Omental fat pad (tissue), 4 donors: ENCODE results near the gene CCDC60. TPM values are rescaled to one million over a fixed set of nuclear protein-coding genes. Genes with fewer than 3 reads are reported as not detected.
"Not testable (repeated sequence)": the region's sequence is repeated elsewhere in the genome, so short reads cannot be mapped to it uniquely, and the experiment has no call there.

Experiments used
- ATAC-seq: fragments of 150-250 bp; one replicate; pipeline ENCODE4 v1.9.1; 2016; ENCODE audit warnings: mild to moderate bottlenecking, moderate library complexity; ENCODE audit not compliant: low FRiP score
- DNase-seq: peaks from one replicate; pipeline ENCODE4 v3.0.0-alpha.2; 2019; ENCODE audit warnings: low spot score
- total RNA-seq, 4 donors: library from RNA; depleted of rRNA; stranded (reverse); fragments of >200 nt; gene quantifications; one replicate each; pipeline ENCODE4 v1.1.0, GENCODE V29; 2016
- TF ChIP-seq, protein P1 (sequence below), 3 donors: fragments of 450-650 bp; IDR thresholded peaks; one replicate each; pipeline ENCODE4 v1.5.1; 2016 to 2017; ENCODE audit warnings: antibody characterized with exemption in 3 of 3, mild to moderate bottlenecking in 3 of 3, moderate library complexity in 2 of 3

Gene CCDC60
- total RNA-seq, 4 donors from 2014 or later, result not detected

DNA sequence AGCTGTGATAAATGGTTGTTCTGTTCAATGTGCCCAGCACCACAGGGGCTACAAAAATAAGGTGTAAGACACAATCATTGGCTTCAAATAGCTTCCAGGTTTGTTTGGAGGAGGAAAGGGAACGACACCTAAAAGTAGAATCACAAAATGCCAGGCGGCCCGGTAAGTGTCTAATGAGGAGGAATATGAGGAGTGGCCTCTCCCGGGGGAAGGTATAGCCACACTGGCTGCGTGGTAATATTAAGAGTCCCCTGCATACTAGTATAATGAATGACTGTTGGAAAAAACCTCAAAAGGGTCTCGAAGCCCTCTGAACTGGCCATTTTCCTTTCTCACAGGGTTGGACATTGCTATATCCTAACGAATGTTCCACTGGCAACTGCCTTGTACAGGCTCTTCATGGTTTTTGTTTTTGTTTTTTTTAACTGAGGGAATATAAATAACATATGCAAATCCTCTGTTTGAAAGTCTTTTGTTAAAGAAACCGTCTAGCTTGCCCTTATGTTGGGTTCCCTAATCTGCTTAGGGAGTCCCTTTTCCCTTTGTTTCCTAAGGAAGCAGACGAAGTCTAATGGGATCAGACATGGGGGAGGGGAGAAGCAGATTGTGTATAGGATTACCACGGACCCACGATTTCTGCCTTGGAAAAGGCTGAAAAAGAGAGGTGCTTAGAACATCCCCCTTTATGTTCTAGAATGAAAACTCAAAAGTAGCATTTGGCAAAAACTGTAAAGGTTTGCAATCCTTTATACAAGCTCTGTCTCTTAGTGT lies 4.2 kb downstream of the CCDC60 start:
- DNase-seq (no peak), ATAC-seq (no peak)
- TF ChIP-seq, protein P1, sequence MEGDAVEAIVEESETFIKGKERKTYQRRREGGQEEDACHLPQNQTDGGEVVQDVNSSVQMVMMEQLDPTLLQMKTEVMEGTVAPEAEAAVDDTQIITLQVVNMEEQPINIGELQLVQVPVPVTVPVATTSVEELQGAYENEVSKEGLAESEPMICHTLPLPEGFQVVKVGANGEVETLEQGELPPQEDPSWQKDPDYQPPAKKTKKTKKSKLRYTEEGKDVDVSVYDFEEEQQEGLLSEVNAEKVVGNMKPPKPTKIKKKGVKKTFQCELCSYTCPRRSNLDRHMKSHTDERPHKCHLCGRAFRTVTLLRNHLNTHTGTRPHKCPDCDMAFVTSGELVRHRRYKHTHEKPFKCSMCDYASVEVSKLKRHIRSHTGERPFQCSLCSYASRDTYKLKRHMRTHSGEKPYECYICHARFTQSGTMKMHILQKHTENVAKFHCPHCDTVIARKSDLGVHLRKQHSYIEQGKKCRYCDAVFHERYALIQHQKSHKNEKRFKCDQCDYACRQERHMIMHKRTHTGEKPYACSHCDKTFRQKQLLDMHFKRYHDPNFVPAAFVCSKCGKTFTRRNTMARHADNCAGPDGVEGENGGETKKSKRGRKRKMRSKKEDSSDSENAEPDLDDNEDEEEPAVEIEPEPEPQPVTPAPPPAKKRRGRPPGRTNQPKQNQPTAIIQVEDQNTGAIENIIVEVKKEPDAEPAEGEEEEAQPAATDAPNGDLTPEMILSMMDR (IDR thresholded peaks at IDR 0.05), result no peak

DNA sequence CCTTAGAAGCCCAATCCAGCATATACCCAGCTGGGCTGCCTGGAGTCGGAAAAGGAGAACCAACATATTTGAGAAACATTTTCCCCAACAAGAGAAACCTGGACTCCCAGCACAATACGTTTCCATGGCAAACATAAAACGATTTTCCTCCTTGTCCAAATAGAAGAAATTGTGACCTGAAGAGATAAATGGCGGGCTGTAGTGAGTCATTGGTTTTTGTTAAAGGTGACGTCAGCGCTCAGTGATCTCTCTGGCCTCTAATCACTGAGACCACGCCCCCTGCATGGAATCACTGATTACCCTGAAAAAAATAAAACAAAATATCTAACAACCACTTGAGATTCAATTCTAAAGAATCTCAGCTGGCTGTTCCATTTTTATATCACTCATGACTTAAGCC lies 6.0 kb downstream of the CCDC60 start:
- no peak for ATAC-seq
- TF ChIP-seq, protein P1 (IDR thresholded peaks at IDR 0.05), result no peak
- no peak for DNase-seq

DNA sequence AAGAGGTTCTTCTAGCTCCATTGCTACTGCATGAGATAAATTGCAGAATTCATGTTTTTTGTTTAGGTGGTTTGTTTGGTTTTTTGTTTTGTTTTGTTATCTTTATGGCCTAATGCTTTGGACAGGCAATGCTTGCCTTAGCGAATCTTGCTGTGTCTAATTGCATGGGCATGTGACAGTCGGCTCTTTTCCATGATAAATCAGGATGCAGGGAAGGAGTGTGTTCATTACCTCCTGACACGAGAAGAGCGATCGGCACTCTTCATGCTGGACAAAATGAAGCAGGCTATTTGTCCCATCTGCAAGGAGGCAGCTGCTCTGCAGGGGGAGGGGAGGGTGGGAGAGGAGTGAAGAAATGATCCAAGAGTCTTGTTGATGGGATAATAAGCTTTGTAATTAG lies 6.5 kb downstream of the CCDC60 start:
- ATAC-seq (no peak), DNase-seq (no peak)
- TF ChIP-seq, protein P1 (IDR thresholded peaks at IDR 0.05), result no peak

DNA sequence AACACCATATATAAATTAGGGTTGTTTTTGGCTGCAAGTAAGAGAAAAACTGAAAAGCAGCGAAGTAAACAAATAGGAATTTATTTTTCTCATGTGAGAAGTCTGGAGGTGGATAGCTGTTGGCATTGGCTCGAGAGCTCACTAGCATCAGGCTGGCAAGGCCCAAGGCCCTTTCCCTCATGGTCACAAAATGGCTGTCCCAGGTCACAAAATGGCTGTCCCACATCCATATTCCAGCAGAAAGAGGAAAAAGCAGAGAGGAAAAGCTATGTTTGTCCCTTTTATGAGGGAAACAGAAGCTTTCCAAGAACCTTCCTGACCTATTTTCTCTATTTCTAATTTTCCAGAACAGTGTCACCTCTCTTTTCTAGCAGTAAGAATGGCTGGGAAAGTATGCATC lies 7.5 kb downstream of the CCDC60 start:
- TF ChIP-seq, protein P1 (IDR thresholded peaks at IDR 0.05), result no peak
- ATAC-seq (no peak), DNase-seq (no peak)

DNA sequence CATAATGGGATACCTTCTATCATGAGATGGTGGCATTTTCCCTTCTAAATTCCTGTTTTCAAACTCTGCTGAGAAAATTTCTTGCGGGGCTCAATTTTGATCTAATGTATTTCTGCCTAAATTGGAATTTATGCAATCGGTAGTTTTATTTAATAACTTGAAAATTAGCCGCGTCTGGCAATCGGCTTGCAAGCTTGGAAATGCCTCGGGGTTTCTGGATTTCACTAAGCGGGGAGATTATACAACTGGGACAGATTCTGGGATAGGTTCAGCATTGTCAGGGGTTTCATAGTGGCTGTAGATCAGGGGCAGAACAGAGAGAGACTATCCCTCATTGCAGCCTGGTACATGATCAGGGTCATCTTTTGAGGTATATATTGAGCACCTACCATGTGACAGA lies 8.6 kb downstream of the CCDC60 start:
- TF ChIP-seq, protein P1 (IDR thresholded peaks at IDR 0.05), result no peak
- ATAC-seq, result no peak
- DNase-seq, result no peak

DNA sequence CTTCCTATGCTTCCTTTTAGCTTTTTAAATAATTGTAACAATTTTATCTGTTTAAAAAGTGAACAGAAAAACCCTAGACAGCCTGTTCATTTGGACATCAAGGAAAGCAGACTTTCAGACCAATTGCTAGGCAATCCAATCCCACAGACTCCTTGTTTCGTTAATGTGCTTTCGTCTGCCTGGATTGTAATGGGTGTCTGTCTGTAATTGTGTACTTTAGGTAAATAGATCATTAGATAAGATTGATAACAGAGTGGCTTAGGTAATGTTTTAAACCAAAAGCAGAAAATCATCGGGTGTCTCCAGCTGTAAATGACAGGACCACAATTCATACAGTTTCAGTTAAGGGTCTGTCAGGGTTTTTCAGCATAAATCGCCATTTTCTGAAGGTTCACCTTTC lies 19.6 kb downstream of the CCDC60 start:
- no peak for DNase-seq
- no peak for ATAC-seq
- TF ChIP-seq, protein P1 (IDR thresholded peaks at IDR 0.05), result no peak

DNA sequence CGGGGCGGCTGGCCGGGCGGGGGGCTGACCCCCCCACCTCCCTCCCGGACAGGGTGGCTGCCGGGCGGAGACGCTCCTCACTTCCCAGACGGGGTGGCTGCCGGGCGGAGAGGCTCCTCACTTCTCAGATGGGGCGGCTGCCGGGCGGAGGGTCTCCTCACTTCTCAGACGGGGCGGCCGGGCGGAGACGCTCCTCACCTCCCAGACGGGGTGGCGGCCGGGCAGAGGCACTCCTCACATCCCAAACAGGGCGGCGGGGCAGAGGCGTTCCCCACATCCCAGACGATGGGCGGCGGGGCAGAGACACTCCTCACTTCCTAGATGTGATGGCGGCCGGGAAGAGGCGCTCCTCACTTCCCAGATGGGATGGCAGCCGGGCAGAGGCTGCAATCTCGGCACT lies 25.8 kb downstream of the CCDC60 start:
- not testable (repeated sequence) for ATAC-seq, DNase-seq
